ENCODE data around the gene SPATA24. TPM values are rescaled to one million over a fixed set of nuclear protein-coding genes. Genes with fewer than 3 reads are reported as not detected.

The SPATA24 gene
- total and polyA plus RNA-seq, 10 donors: 2.1 to 9.5 (median 4.3) TPM

DNA sequence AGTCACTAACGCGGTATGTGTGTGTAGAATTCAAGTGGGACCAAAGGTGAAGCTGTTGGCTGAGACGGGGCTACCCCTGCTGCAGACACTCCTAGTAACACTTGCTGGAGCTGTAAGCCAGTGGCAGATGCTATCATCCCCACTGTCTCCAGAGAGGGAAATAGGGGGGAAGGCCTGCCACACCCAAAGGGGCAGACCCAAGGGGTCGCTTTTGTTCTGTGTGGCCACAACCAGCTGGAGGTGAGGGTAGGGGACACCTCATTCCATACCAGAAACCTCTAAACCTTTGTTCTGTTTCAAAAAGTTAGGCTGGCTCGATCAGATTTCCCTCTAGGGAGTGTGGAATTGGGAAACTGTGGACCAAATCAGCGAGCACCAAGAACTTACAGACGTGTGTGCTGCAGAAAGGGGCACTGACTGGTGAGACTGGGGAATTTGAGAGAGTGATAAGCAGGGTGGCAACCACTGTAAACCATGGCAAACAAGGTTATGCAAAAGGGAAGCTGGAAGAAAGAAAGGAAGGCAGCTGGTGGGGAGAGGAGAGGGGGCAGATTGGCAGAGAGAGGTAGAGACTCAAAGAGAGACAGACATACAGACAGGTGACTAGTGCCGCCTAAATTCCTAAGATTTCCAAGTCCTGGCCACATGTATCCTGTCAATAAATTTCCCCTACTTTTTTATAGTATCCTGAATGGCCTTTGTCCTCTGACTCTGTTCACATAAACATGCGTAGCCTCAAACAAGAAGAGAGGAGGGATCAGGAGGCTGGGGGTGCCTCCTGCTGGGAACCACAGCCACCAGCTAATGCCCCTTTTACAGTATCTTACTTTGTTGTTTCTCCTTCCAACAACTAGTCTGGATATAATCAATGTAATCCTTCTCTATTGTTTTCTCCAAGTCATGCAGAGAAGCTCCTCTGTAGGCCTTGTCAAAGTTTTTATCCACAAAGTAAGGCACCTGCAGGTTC lies 15.6 kb upstream of the SPATA24 start:
- no peak overlapping the region for H3K27ac ChIP-seq
- peaks cover 0 to 54% (median 25%) of the 10 kb centered on the region in 6 donors for H3K4me1 ChIP-seq
- H3K36me3 ChIP-seq: peaks cover 0 to 46% (median 9%) of the 10 kb centered on the region in 6 donors
- intact Hi-C loops (cut with DNase I; ENCODE audit: low total_unique reads): loop anchor here (5.0 kb wide), 2 partner anchors 93 to 343 kb away; no protein-coding TSS in a partner anchor
- no peak for DNase-seq
- no peaks in the 10 kb centered on the region for H3K27me3 ChIP-seq (replicated peaks in 1 of 7)
- H3K4me3 ChIP-seq: no peak overlapping the region
- H3K9me3 ChIP-seq: no peaks in the 10 kb centered on the region
- WGBS, 5 donors: 77 to 87% (median 83%) methylated on average over 9 of the region's 9 CpGs
- TF ChIP-seq POLR2AphosphoS5 (IDR thresholded peaks at IDR 0.05): no peak
- TF ChIP-seq POLR2A (IDR thresholded peaks at IDR 0.05): no peak
- TF ChIP-seq, protein P1, sequence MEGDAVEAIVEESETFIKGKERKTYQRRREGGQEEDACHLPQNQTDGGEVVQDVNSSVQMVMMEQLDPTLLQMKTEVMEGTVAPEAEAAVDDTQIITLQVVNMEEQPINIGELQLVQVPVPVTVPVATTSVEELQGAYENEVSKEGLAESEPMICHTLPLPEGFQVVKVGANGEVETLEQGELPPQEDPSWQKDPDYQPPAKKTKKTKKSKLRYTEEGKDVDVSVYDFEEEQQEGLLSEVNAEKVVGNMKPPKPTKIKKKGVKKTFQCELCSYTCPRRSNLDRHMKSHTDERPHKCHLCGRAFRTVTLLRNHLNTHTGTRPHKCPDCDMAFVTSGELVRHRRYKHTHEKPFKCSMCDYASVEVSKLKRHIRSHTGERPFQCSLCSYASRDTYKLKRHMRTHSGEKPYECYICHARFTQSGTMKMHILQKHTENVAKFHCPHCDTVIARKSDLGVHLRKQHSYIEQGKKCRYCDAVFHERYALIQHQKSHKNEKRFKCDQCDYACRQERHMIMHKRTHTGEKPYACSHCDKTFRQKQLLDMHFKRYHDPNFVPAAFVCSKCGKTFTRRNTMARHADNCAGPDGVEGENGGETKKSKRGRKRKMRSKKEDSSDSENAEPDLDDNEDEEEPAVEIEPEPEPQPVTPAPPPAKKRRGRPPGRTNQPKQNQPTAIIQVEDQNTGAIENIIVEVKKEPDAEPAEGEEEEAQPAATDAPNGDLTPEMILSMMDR (IDR thresholded peaks at IDR 0.05 in 8 of 11, conservative IDR thresholded peaks at IDR 0.05 in 3 of 11): no peak

GRCh38 chr5:139418793-139419192 lies 14.9 kb upstream of the SPATA24 start:
- peak overlapping the region in 4 of 8 donors; percentile 8 to 63 (median 57) for H3K27ac ChIP-seq
- WGBS, 5 donors: 59 to 92% (median 77%) methylated on average over 1 of the region's 1 CpG
- TF ChIP-seq, protein P1 (IDR thresholded peaks at IDR 0.05 in 8 of 11, conservative IDR thresholded peaks at IDR 0.05 in 3 of 11): no peak
- TF ChIP-seq POLR2AphosphoS5 (IDR thresholded peaks at IDR 0.05): no peak
- TF ChIP-seq POLR2A (IDR thresholded peaks at IDR 0.05): no peak
- DNase-seq: no peak
- peaks cover 3 to 61% (median 27%) of the 10 kb centered on the region in 6 donors for H3K4me1 ChIP-seq
- intact Hi-C loops (cut with DNase I; ENCODE audit: low total_unique reads): no loop called here
- H3K27me3 ChIP-seq (replicated peaks in 1 of 7): no peaks in the 10 kb centered on the region
- peaks cover 0 to 39% (median 9%) of the 10 kb centered on the region in 6 donors for H3K36me3 ChIP-seq
- no peak overlapping the region for H3K4me3 ChIP-seq
- H3K9me3 ChIP-seq: no peaks in the 10 kb centered on the region

- DNase-seq: no peak
- no peaks in the 10 kb centered on the region for H3K9me3 ChIP-seq
- H3K36me3 ChIP-seq: peaks cover 0 to 37% (median 9%) of the 10 kb centered on the region in 6 donors
- peaks cover 3 to 56% (median 23%) of the 10 kb centered on the region in 6 donors for H3K4me1 ChIP-seq
- no peak overlapping the region for H3K4me3 ChIP-seq
- no peak overlapping the region for H3K27ac ChIP-seq
- TF ChIP-seq POLR2A (IDR thresholded peaks at IDR 0.05) (no peak), POLR2AphosphoS5 (IDR thresholded peaks at IDR 0.05) (no peak)
- 35 to 50% (median 42%) methylated on average over 4 of the region's 4 CpGs for WGBS, 5 donors
- no peaks in the 10 kb centered on the region for H3K27me3 ChIP-seq (replicated peaks in 1 of 7)
- intact Hi-C loops (cut with DNase I; ENCODE audit: low total_unique reads): no loop called here
Observed at GRCh38 chr5:139417214-139417613, 13.3 kb upstream of the SPATA24 start.

- 86 to 97% (median 92%) methylated on average over 9 of the region's 9 CpGs for WGBS, 5 donors
- DNase-seq: no peak
- Histone ChIP-seq H3K4me1 (peaks cover 3 to 54% (median 22%) of the 10 kb centered on the region in 6 donors), H3K27ac (peak overlapping the region in 1 of 8 donors; percentile 77), H3K27me3 (replicated peaks in 1 of 7) (no peaks in the 10 kb centered on the region), H3K4me3 (no peak overlapping the region), H3K36me3 (peaks cover 0 to 37% (median 9%) of the 10 kb centered on the region in 6 donors), H3K9me3 (no peaks in the 10 kb centered on the region)
- TF ChIP-seq, protein P1 (IDR thresholded peaks at IDR 0.05 in 8 of 11, conservative IDR thresholded peaks at IDR 0.05 in 3 of 11): no peak
- TF ChIP-seq POLR2AphosphoS5 (IDR thresholded peaks at IDR 0.05) (no peak), POLR2A (IDR thresholded peaks at IDR 0.05) (no peak)
- intact Hi-C loops (cut with DNase I; ENCODE audit: low total_unique reads): no loop called here
Observed at GRCh38 chr5:139416651-139417050, 12.8 kb upstream of the SPATA24 start.
